ENCODE results near the gene DRC7. TPM values are rescaled to one million over a fixed set of nuclear protein-coding genes. Genes with fewer than 3 reads are reported as not detected.

Gene DRC7
- polyA plus RNA-seq, 1 donor (not counting 4 experiments of a cell fraction or from before 2014, with no cell fraction given), result not detected

DNA sequence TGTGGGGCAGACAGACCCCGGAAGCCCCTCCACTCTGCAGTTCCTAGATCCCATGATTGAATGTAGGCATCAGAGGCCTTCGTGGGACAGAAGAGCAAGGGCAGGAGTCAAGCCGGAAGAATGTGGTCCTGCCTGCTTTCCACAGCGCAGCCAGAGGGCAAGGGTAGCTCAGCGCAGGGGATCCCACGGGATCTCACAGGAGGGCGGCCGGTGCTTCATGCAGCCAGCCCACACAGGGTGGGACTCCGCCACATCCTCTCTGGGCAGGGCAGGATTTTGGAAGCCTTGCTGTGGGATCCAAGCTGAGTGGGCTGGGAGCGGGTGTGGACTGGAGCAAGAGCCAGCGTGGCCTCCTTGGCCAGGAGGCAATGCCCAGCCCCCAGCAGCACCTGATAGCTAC lies 54.0 kb downstream of the DRC7 start:
- Histone ChIP-seq H3K9me1 (ENCODE audit: control insufficient read depth, extremely low read depth, insufficient read depth, low read length) (no peaks in the 10 kb centered on the region), H3K36me3 (ENCODE audit: control insufficient read depth in 2 of 2, extremely low read depth in 1 of 2, insufficient read depth in 2 of 2, low read length in 2 of 2) (peaks cover 0 to 17% of the 10 kb centered on the region in 2 experiments), H3K4me2 (ENCODE audit: control insufficient read depth, extremely low read depth, insufficient read depth, low read depth, low read length) (no peak overlapping the region), H3K9ac (ENCODE audit: control insufficient read depth, extremely low read depth, insufficient read depth, low read length) (no peak overlapping the region), H2AFZ (ENCODE audit: control insufficient read depth, low read length) (no peak overlapping the region), H3K27ac (ENCODE audit: control insufficient read depth, insufficient read depth, low read length) (no peak overlapping the region), H3K4me3 (ENCODE audit: control insufficient read depth in 2 of 3, extremely low read depth in 1 of 3, insufficient read depth in 2 of 3, low read depth in 1 of 3, low read length in 3 of 3) (no peak overlapping the region), H4K20me1 (ENCODE audit: control insufficient read depth, extremely low read depth, insufficient read depth, low read length) (peaks cover 3% of the 10 kb centered on the region), H3K27me3 (ENCODE audit: control insufficient read depth, extremely low read depth, insufficient read depth, low read length) (no peaks in the 10 kb centered on the region), H3K79me2 (ENCODE audit: control insufficient read depth, insufficient read depth, low read length) (no peaks in the 10 kb centered on the region), H3K9me3 (ENCODE audit: control insufficient read depth, low read depth, low read length) (no peaks in the 10 kb centered on the region), H3K4me1 (ENCODE audit: control insufficient read depth, extremely low read depth, insufficient read depth, low read length) (no peaks in the 10 kb centered on the region)
- dilution Hi-C loops (cut with MboI; ENCODE audit: extremely low pct_ligation_motif_present, low sequenced_read_pairs), result no loop called here
- DNase-seq (ENCODE audit: low read depth, low spot score), result no peak
- no peak for TF ChIP-seq EZH2 (IDR thresholded peaks at IDR 0.05; ENCODE audit: low read length)
- TF ChIP-seq, protein P1, sequence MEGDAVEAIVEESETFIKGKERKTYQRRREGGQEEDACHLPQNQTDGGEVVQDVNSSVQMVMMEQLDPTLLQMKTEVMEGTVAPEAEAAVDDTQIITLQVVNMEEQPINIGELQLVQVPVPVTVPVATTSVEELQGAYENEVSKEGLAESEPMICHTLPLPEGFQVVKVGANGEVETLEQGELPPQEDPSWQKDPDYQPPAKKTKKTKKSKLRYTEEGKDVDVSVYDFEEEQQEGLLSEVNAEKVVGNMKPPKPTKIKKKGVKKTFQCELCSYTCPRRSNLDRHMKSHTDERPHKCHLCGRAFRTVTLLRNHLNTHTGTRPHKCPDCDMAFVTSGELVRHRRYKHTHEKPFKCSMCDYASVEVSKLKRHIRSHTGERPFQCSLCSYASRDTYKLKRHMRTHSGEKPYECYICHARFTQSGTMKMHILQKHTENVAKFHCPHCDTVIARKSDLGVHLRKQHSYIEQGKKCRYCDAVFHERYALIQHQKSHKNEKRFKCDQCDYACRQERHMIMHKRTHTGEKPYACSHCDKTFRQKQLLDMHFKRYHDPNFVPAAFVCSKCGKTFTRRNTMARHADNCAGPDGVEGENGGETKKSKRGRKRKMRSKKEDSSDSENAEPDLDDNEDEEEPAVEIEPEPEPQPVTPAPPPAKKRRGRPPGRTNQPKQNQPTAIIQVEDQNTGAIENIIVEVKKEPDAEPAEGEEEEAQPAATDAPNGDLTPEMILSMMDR (optimal IDR thresholded peaks at IDR 0.05 in 1 of 3, IDR thresholded peaks at IDR 0.05 in 1 of 3, conservative IDR thresholded peaks at IDR 0.05 in 1 of 3; ENCODE audit: extremely low read depth in 1 of 3, insufficient read depth in 2 of 3, low read length in 3 of 3), result no peak
- FAIRE-seq, result no peak

DNA sequence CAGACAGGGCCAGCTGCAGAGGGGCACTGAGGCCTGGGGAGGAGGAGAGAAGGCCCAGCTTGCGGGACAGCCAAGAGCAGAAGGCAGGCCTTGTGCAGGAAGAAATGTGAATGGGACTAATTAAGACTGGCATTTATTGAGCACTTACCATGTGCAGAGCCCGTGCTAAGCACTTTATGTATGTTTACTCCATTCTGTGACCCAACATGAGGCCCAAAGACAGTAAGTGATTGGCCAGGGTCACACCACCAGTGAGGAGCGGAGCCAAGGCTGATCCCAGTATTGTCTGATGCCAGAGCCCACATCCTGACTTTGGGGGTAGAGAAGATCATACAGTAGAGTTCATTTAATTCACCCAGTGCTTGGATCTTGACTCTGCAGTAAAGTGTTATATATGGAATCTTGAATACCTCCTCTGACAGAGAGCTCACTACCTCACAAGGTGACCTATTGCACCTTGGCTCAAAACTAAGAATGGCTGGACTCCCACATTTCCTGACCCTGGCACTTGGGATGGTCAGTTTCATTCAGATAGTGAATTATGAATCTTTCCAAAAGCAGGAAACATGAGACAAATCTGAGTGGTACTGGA lies 54.6 kb downstream of the DRC7 start:
- FAIRE-seq, result no peak
- peaks cover 3% of the 10 kb centered on the region for H4K20me1 ChIP-seq (ENCODE audit: control insufficient read depth, extremely low read depth, insufficient read depth, low read length)
- H3K4me1 ChIP-seq (ENCODE audit: control insufficient read depth, extremely low read depth, insufficient read depth, low read length), result no peaks in the 10 kb centered on the region
- TF ChIP-seq EZH2 (IDR thresholded peaks at IDR 0.05; ENCODE audit: low read length), result no peak
- TF ChIP-seq, protein P1 (optimal IDR thresholded peaks at IDR 0.05 in 1 of 3, IDR thresholded peaks at IDR 0.05 in 1 of 3, conservative IDR thresholded peaks at IDR 0.05 in 1 of 3; ENCODE audit: extremely low read depth in 1 of 3, insufficient read depth in 2 of 3, low read length in 3 of 3), result no peak
- H3K9me3 ChIP-seq (ENCODE audit: control insufficient read depth, low read depth, low read length), result no peaks in the 10 kb centered on the region
- H3K27me3 ChIP-seq (ENCODE audit: control insufficient read depth, extremely low read depth, insufficient read depth, low read length), result no peaks in the 10 kb centered on the region
- no peaks in the 10 kb centered on the region for H3K9me1 ChIP-seq (ENCODE audit: control insufficient read depth, extremely low read depth, insufficient read depth, low read length)
- no peak for DNase-seq (ENCODE audit: low read depth, low spot score)
- no peak overlapping the region for H2AFZ ChIP-seq (ENCODE audit: control insufficient read depth, low read length)
- H3K4me2 ChIP-seq (ENCODE audit: control insufficient read depth, extremely low read depth, insufficient read depth, low read depth, low read length), result no peak overlapping the region
- dilution Hi-C loops (cut with MboI; ENCODE audit: extremely low pct_ligation_motif_present, low sequenced_read_pairs), result no loop called here
- H3K79me2 ChIP-seq (ENCODE audit: control insufficient read depth, insufficient read depth, low read length), result no peaks in the 10 kb centered on the region
- no peak overlapping the region for H3K27ac ChIP-seq (ENCODE audit: control insufficient read depth, insufficient read depth, low read length)
- peaks cover 0 to 15% of the 10 kb centered on the region in 2 experiments for H3K36me3 ChIP-seq (ENCODE audit: control insufficient read depth in 2 of 2, extremely low read depth in 1 of 2, insufficient read depth in 2 of 2, low read length in 2 of 2)
- no peak overlapping the region for H3K4me3 ChIP-seq (ENCODE audit: control insufficient read depth in 2 of 3, extremely low read depth in 1 of 3, insufficient read depth in 2 of 3, low read depth in 1 of 3, low read length in 3 of 3)
- no peak overlapping the region for H3K9ac ChIP-seq (ENCODE audit: control insufficient read depth, extremely low read depth, insufficient read depth, low read length)

Data from keratinocyte (primary cell).